ENCODE data around the gene FAIM2.

FAIM2 gene

GRCh38 chr12:49903700-49904423, at the start of gene FAIM2:
FAIM2 (minus strand) TSS chr12:49903900; CDS start chr12:49903792, 108 bp downstream.
- DNase-seq = peak; percentile 79

- no peak for DNase-seq
Measured at GRCh38 chr12:49953151-49953550, 49.5 kb upstream of the FAIM2 start.

- no peak for DNase-seq
Measured at GRCh38 chr12:49952391-49953055, 48.8 kb upstream of the FAIM2 start.

- DNase-seq = no peak
Measured at GRCh38 chr12:49951411-49952240, 47.9 kb upstream of the FAIM2 start.

- DNase-seq = no peak
Measured at GRCh38 chr12:49950273-49951251, 46.9 kb upstream of the FAIM2 start, which contains the start of gene AQP2. AQP2 (plus strand) TSS chr12:49950737; CDS start chr12:49950831, 94 bp downstream.

- DNase-seq = no peak
Measured at GRCh38 chr12:49949866-49950265, 46.2 kb upstream of the FAIM2 start.

GRCh38 chr12:49948866-49949845, 45.5 kb upstream of the FAIM2 start:
- DNase-seq = no peak

GRCh38 chr12:49947593-49948226, 44.0 kb upstream of the FAIM2 start:
- DNase-seq = no peak

- no peak for DNase-seq
Measured at GRCh38 chr12:49946497-49946896, 42.8 kb upstream of the FAIM2 start.

- no peak for DNase-seq
Measured at GRCh38 chr12:49946086-49946485, 42.4 kb upstream of the FAIM2 start.

- peak; percentile 91 for DNase-seq
Measured at GRCh38 chr12:49945394-49946080, 41.8 kb upstream of the FAIM2 start.

GRCh38 chr12:49944718-49945117, 41.0 kb upstream of the FAIM2 start:
- no peak for DNase-seq

- DNase-seq = no peak
Measured at GRCh38 chr12:49944046-49944445, 40.3 kb upstream of the FAIM2 start.

- DNase-seq = no peak
Measured at GRCh38 chr12:49943625-49943960, 39.9 kb upstream of the FAIM2 start.

GRCh38 chr12:49942921-49943624, 39.4 kb upstream of the FAIM2 start:
- no peak for DNase-seq

- DNase-seq = no peak
Measured at GRCh38 chr12:49942512-49942893, 38.8 kb upstream of the FAIM2 start.

- no peak for DNase-seq
Measured at GRCh38 chr12:49941556-49942511, 38.1 kb upstream of the FAIM2 start.

- DNase-seq = no peak
Measured at GRCh38 chr12:49939707-49940106, 36.0 kb upstream of the FAIM2 start.
